Measurements from ENCODE around the gene ISCU.
"Not testable (repeated sequence)": the region's sequence is repeated elsewhere in the genome, so short reads cannot be mapped to it uniquely, and the experiment has no call there.

ISCU gene

GRCh38 chr12:108570743-108571608, 8.6 kb downstream of the ISCU start:
- no peak for DNase-seq (ENCODE audit: low read depth, low spot score)

- no peak for DNase-seq (ENCODE audit: low read depth, low spot score)
These were observed 9.3 kb downstream of the ISCU start for GRCh38 chr12:108571609-108572165.

- no peak for DNase-seq (ENCODE audit: low read depth, low spot score)
These were observed 9.9 kb downstream of the ISCU start for GRCh38 chr12:108572166-108572790.

GRCh38 chr12:108573317-108573716, 10.9 kb downstream of the ISCU start:
- no peak for DNase-seq (ENCODE audit: low read depth, low spot score)

- DNase-seq (ENCODE audit: low read depth, low spot score): not testable (repeated sequence)
These were observed 11.9 kb downstream of the ISCU start for GRCh38 chr12:108574276-108574675.

- DNase-seq (ENCODE audit: low read depth, low spot score): no peak
These were observed 13.0 kb downstream of the ISCU start for GRCh38 chr12:108575199-108575912.

GRCh38 chr12:108576660-108577234, 14.4 kb downstream of the ISCU start:
- DNase-seq (ENCODE audit: low read depth, low spot score): no peak

GRCh38 chr12:108577458-108577857, 15.1 kb downstream of the ISCU start:
- no peak for DNase-seq (ENCODE audit: low read depth, low spot score)

GRCh38 chr12:108578264-108578663, 15.9 kb downstream of the ISCU start:
- DNase-seq (ENCODE audit: low read depth, low spot score): no peak

- no peak for DNase-seq (ENCODE audit: low read depth, low spot score)
These were observed 16.4 kb downstream of the ISCU start for GRCh38 chr12:108578813-108579212.

- DNase-seq (ENCODE audit: low read depth, low spot score): no peak
These were observed 18.1 kb downstream of the ISCU start for GRCh38 chr12:108580531-108580930.

- DNase-seq (ENCODE audit: low read depth, low spot score): no peak
These were observed 19.2 kb downstream of the ISCU start for GRCh38 chr12:108581311-108582227.

- no peak for DNase-seq (ENCODE audit: low read depth, low spot score)
These were observed 20.1 kb downstream of the ISCU start for GRCh38 chr12:108582509-108582908.

- DNase-seq (ENCODE audit: low read depth, low spot score): no peak
These were observed 20.8 kb downstream of the ISCU start for GRCh38 chr12:108582978-108583770.

- no peak for DNase-seq (ENCODE audit: low read depth, low spot score)
These were observed 21.6 kb downstream of the ISCU start for GRCh38 chr12:108583991-108584390.

GRCh38 chr12:108584456-108585065, 22.2 kb downstream of the ISCU start:
- DNase-seq (ENCODE audit: low read depth, low spot score): no peak

GRCh38 chr12:108585864-108586263, 23.5 kb downstream of the ISCU start:
- DNase-seq (ENCODE audit: low read depth, low spot score): no peak

GRCh38 chr12:108586306-108586705, 23.9 kb downstream of the ISCU start:
- DNase-seq (ENCODE audit: low read depth, low spot score): no peak

GRCh38 chr12:108587826-108588225, 25.4 kb downstream of the ISCU start:
- no peak for DNase-seq (ENCODE audit: low read depth, low spot score)

Data from iPS DF 19.7 (cell line).